MCF 10A (cell line): Measurements from ENCODE around the gene CLDN7. TPM values are rescaled to one million over a fixed set of nuclear protein-coding genes. Genes with fewer than 3 reads are reported as not detected.
A peak's percentile ranks its signal among the peaks of the same experiment; 100 is the strongest.

Source experiments
- BruUV-seq: library from RNA; stranded (reverse); fragments of 400-500 nt; replicated peaks from 2 replicates; lab custom pipeline; 2021; lab: Mats Ljungman, UMichigan
- CTCF ChIA-PET: fragments of 300-600 bp; sonication (Branson Sonifier 250); formaldehyde crosslinking; extraction: SDS; loops from one replicate; lab custom pipeline; 2021; ENCODE audit warnings: antibody characterized with exemption, inconsistent platforms; lab: Yijun Ruan, JAX
- POLR2A ChIA-PET: fragments of 300-600, 350-650 bp; sonication (Branson Sonifier 250); formaldehyde crosslinking; extraction: SDS; loops from one replicate; lab custom pipeline; 2020; ENCODE audit warnings: antibody characterized with exemption, inconsistent platforms; lab: Yijun Ruan, JAX
- DNase-seq: peaks from one replicate; pipeline ENCODE4 v3.0.0-alpha.2; 2018; ENCODE audit not compliant: unreplicated experiment
- H3K27ac Mint-ChIP-seq: one replicate; pipeline ENCODE4 v1.8.0; 2022; ENCODE audit warnings: mild to moderate bottlenecking, low read depth, mixed read lengths; ENCODE audit not compliant: unreplicated experiment
- H3K27me3 Mint-ChIP-seq: one replicate; pipeline ENCODE4 v1.8.0; 2022; ENCODE audit warnings: mixed read lengths; ENCODE audit not compliant: insufficient read depth, unreplicated experiment
- H3K36me3 Mint-ChIP-seq: one replicate; pipeline ENCODE4 v1.8.0; 2022; ENCODE audit warnings: mild to moderate bottlenecking, moderate library complexity, mixed read lengths; ENCODE audit not compliant: insufficient read depth, unreplicated experiment
- H3K4me1 Mint-ChIP-seq: one replicate; pipeline ENCODE4 v1.8.0; 2022; ENCODE audit warnings: mixed read lengths; ENCODE audit not compliant: insufficient read depth, unreplicated experiment
- H3K4me3 Mint-ChIP-seq: one replicate; pipeline ENCODE4 v1.8.0; 2022; ENCODE audit warnings: mild to moderate bottlenecking, moderate library complexity, mixed read lengths; ENCODE audit not compliant: unreplicated experiment
- H3K9me3 Mint-ChIP-seq: one replicate; pipeline ENCODE4 v1.8.0; 2022; ENCODE audit warnings: mixed read lengths; ENCODE audit not compliant: unreplicated experiment
- intact Hi-C: fragments of 100-400 bp; cut with micrococcal nuclease; formaldehyde crosslinking; loops from 2 replicates; pipeline ENCODE4 v1.14.1; 2022
- total RNA-seq: library from RNA; stranded (reverse); gene quantifications from 2 replicates; pipeline ENCODE4 v1.2.3, GENCODE V29; 2022
- TF ChIP-seq, protein P1 (sequence below): fragments of 200-600 bp; IDR thresholded peaks from one replicate; pipeline ENCODE4 v1.8.0; 2022; ENCODE audit warnings: antibody characterized with exemption, mild to moderate bottlenecking; ENCODE audit not compliant: unreplicated experiment

CLDN7 gene
- total RNA-seq, 1 experiment from 2014 or later = 23.9 TPM

DNA sequence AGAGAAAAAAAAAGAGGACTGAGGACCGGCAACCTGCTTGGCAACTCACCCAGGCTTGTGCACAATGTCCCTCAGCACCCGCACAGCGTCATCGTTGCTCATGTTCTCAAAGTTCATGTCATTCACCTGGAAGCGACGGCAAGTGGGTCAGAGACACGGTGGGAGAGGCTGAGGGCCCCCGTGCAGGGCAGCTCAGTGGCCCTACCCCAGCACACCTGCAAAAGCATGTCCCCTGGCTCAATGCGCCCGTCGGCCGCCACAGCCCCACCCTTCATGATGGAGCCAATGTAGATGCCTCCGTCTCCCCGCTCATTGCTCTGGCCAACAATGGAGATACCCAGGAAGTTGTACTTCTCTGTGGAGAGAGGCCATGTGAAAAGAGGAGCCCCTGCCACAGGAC is 33.4 kb downstream of the CLDN7 start:
- Mint-ChIP-seq H3K4me3 (no peak overlapping the region), H3K9me3 (no peaks in the 10 kb centered on the region), H3K36me3 (peaks cover 78% of the 10 kb centered on the region), H3K27me3 (no peaks in the 10 kb centered on the region), H3K27ac (peak overlapping the region; percentile 84), H3K4me1 (peaks cover 18% of the 10 kb centered on the region)
- TF ChIP-seq, protein P1, sequence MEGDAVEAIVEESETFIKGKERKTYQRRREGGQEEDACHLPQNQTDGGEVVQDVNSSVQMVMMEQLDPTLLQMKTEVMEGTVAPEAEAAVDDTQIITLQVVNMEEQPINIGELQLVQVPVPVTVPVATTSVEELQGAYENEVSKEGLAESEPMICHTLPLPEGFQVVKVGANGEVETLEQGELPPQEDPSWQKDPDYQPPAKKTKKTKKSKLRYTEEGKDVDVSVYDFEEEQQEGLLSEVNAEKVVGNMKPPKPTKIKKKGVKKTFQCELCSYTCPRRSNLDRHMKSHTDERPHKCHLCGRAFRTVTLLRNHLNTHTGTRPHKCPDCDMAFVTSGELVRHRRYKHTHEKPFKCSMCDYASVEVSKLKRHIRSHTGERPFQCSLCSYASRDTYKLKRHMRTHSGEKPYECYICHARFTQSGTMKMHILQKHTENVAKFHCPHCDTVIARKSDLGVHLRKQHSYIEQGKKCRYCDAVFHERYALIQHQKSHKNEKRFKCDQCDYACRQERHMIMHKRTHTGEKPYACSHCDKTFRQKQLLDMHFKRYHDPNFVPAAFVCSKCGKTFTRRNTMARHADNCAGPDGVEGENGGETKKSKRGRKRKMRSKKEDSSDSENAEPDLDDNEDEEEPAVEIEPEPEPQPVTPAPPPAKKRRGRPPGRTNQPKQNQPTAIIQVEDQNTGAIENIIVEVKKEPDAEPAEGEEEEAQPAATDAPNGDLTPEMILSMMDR = no peak
- CTCF ChIA-PET = interaction anchor here (1.1 kb wide), 1 partner anchor 183 kb away, joined by 4 read pairs; no protein-coding TSS in a partner anchor
- POLR2A ChIA-PET = no interaction called here
- intact Hi-C loops = no loop called here
- no peak for DNase-seq
- BruUV-seq = no TSS peak

DNA sequence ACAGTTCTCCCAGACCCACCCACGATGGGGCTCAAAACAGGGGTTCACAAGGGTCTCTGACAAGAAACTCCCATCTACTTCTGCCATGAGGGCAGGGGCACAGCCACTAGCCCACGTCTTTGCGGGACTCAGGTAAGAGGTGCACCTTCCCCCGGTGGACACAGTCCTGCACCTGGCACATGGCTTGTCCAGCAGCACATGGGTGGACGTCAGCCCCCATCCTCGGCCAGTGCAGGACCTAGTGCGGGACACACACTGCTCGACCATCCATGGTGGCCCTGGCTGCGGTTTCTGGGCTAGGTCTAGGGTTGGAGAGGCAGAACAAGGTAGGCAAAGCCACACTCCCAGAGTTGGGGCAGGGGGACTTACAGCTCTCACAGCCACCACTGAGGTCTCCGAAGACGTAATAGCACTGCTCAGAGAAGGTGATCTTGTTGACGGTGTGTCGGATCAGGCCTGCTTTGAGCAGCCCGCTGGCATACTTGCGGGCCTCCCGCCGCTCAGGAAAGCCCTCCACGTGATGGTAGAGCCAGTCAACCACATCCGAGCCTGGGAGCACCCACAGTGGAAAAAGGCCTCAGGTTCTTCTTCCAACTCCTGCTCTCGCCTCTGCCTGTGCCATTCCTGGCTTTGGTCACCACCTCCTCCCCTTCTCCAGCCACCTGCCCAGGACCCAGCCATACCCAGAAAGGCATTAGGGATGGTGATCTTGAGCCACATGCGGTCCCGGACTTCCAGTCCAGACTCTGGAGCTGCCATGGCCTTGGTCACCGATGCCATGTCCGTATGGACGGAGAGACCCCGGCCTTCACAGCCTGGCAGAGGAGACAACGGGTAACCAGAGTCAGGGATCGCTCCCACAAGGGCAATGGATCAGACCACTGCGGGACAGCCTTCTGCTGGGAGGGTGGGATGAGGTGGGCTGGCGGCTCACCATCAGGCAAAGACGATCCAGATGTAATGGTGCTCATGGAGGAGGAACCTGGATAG is 35.3 kb downstream of the CLDN7 start:
- no peak for DNase-seq
- H3K27me3 Mint-ChIP-seq = no peaks in the 10 kb centered on the region
- BruUV-seq = no TSS peak
- CTCF ChIA-PET = interaction anchor here (1.0 kb wide), 1 partner anchor 13 kb away, joined by 3 read pairs; no protein-coding TSS in a partner anchor
- H3K4me3 Mint-ChIP-seq = no peak overlapping the region
- H3K4me1 Mint-ChIP-seq = peaks cover 15% of the 10 kb centered on the region
- POLR2A ChIA-PET = no interaction called here
- intact Hi-C loops = no loop called here
- H3K27ac Mint-ChIP-seq = peak overlapping the region; percentile 84
- no peaks in the 10 kb centered on the region for H3K9me3 Mint-ChIP-seq
- TF ChIP-seq, protein P1 = no peak
- peaks cover 86% of the 10 kb centered on the region for H3K36me3 Mint-ChIP-seq

DNA sequence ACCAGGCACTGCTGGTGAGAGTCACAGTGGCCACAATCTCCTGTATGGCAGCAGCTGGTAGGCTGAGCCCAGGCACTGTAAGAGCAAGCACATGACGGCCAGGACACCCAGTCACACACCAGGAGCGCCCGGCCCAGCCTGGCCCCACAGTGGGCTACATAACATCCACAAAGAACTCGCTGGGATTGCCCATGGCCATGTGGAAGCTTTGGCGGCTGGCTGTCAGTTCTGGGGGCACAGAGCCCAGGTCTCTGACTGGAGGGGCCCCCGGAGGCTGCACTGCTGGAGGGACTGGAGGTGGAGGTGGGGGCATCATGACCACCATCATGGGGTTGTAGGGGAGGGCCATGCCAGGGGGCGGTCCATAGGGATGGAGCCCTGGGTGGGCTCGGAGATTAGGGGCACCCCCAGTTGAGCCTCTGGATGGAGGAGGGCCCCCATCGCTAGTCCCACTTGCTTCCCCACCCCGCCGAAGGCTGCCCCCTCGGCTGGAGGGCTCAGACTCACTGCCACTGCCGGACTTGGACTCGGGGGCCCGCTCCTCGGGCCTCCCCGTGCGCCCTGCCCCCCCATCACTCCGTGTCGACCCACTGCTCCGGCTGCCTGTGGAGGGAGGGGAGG is 36.5 kb downstream of the CLDN7 start:
- TF ChIP-seq, protein P1 = no peak
- DNase-seq = no peak
- BruUV-seq = no TSS peak
- Mint-ChIP-seq H3K9me3 (no peaks in the 10 kb centered on the region), H3K27ac (no peak overlapping the region), H3K27me3 (no peaks in the 10 kb centered on the region), H3K4me1 (peaks cover 23% of the 10 kb centered on the region), H3K36me3 (peaks cover 84% of the 10 kb centered on the region), H3K4me3 (no peak overlapping the region)
- ChIA-PET POLR2A (interaction anchor here (9.0 kb wide), 1 partner anchor 11 kb away, joined by 278 read pairs; the partner anchor contains the start of genes DVL2, GABARAP and PHF23), CTCF (no interaction called here)
- intact Hi-C loops = no loop called here

DNA sequence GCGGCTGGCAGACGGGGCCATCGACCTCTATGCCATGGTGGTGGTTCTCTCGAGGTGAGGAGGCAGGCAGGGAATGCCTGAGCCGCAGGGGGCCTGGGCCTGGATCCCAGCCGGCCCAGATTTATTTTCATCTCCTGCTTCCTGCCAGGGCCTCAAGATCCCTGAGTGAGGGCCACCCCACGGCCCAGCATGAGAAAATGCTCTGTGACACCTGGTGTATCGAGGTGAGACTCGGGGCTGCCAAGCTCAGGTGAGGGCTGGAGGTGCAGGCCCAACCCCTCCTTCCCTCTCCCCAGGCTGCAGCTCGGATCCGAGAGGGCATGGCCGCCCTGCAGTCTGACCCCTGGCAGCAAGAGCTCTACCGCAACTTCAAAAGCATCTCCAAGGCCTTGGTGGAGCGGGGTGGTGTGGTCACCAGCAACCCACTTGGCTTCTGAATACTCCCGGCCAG is 37.6 kb downstream of the CLDN7 start:
- no peak overlapping the region for H3K27ac Mint-ChIP-seq
- CTCF ChIA-PET = no interaction called here
- H3K4me1 Mint-ChIP-seq = peaks cover 30% of the 10 kb centered on the region
- peaks cover 88% of the 10 kb centered on the region for H3K36me3 Mint-ChIP-seq
- BruUV-seq = TSS peak; percentile 41
- no peak for DNase-seq
- no peak overlapping the region for H3K4me3 Mint-ChIP-seq
- TF ChIP-seq, protein P1 = no peak
- no peaks in the 10 kb centered on the region for H3K9me3 Mint-ChIP-seq
- POLR2A ChIA-PET = interaction anchor here (9.0 kb wide), 1 partner anchor 12 kb away, joined by 278 read pairs; the partner anchor contains the start of genes DVL2, GABARAP and PHF23
- H3K27me3 Mint-ChIP-seq = no peaks in the 10 kb centered on the region
- intact Hi-C loops = no loop called here
